Right lobe of liver (tissue), 4 donors: Measurements from ENCODE around the gene RAP1GAP2.

Source experiments
- CTCF ChIP-seq, 4 donors: fragments of 200-600 bp in 3 of 4; fragments of 450-650 bp in 1 of 4; IDR thresholded peaks; one replicate each; pipeline versions ENCODE4 v1.5.1 to v1.8.0; 2016 to 2022; ENCODE audit warnings: antibody characterized with exemption in 4 of 4, mild to moderate bottlenecking in 2 of 4
- POLR2A ChIP-seq: fragments of 450-650 bp; IDR thresholded peaks from one replicate; pipeline ENCODE4 v1.6.1; 2017; ENCODE audit warnings: antibody characterized with exemption, mild to moderate bottlenecking
- donor health status: DM: no; HTN: no; CAD: no.
- donor health status: DM: no; HTN: no; CAD: no.
- donor health status: DM: no; HTN: yes; CAD: no.

- TF ChIP-seq CTCF (IDR thresholded peaks at IDR 0.05) (no peak), POLR2A (no peak)
These were observed 141.2 kb downstream of the RAP1GAP2 start for GRCh38 chr17:2937331-2938003.
